Sigmoid colon (tissue), 7 donors: ENCODE results near the gene IFT74. TPM values are rescaled to one million over a fixed set of nuclear protein-coding genes. Genes with fewer than 3 reads are reported as not detected.

ENCODE experiments used
- DNase-seq: peaks from one replicate; pipeline ENCODE4 v3.0.0-alpha.2; 2019
- H3K27ac ChIP-seq, 4 donors: fragments of 200-600 bp; sonication (generic); one replicate each; pipeline ENCODE4 v1.5.1; 2016 to 2019; ENCODE audit warnings: mild to moderate bottlenecking in 1 of 4
- H3K27me3 ChIP-seq, 3 donors: fragments of 200-600 bp; sonication (generic); one replicate each; pipeline ENCODE4 v1.5.1; 2019; ENCODE audit warnings: mild to moderate bottlenecking in 1 of 3
- H3K36me3 ChIP-seq, 4 donors: fragments of 200-600 bp; sonication (generic); one replicate each; pipeline ENCODE4 v1.5.1; 2016 to 2019
- H3K4me1 ChIP-seq, 4 donors: fragments of 200-600 bp; sonication (generic); one replicate each; pipeline ENCODE4 v1.5.1; 2017 to 2019
- H3K4me3 ChIP-seq, 4 donors: fragments of 200-600 bp; sonication (generic); one replicate each; pipeline ENCODE4 v1.5.1; 2017 to 2019; ENCODE audit warnings: mild to moderate bottlenecking in 2 of 4, moderate library complexity in 1 of 4
- H3K9me3 ChIP-seq, 4 donors: fragments of 200-600 bp in 3 of 4; sonication (generic) in 3 of 4; one replicate each; pipeline versions ENCODE4 v1.5.1 to v1.6.1; 2013 to 2019
- EP300 ChIP-seq, 4 donors: sonication (generic); formaldehyde crosslinking; IDR thresholded peaks; one replicate each; pipeline ENCODE4 v1.6.1; 2017; ENCODE audit warnings: antibody characterized with exemption in 4 of 4
- POLR2A ChIP-seq, 2 donors: fragments of 450-650 bp; IDR thresholded peaks; one replicate each; pipeline ENCODE4 v1.6.1; 2016; ENCODE audit warnings: antibody characterized with exemption in 2 of 2, mild to moderate bottlenecking in 2 of 2, moderate library complexity in 2 of 2
- POLR2AphosphoS5 ChIP-seq, 4 donors: sonication (generic); formaldehyde crosslinking; IDR thresholded peaks; one replicate each; pipeline ENCODE4 v1.6.1; 2017; ENCODE audit warnings: antibody characterized with exemption in 4 of 4
- WGBS, 2 donors: extraction: QIAGEN DNeasy Blood & Tissue Kit; methylation state at CpG; one replicate each; pipeline ENCODE4 v1.1.7; 2013; 5-methylcytosine and 5-hydroxymethylcytosine counted together
- intact Hi-C: fragments of 100-400 bp; cut with DNase I; formaldehyde crosslinking; loops from one replicate; pipeline ENCODE4 v1.15.1; 2023
- polyA plus RNA-seq, 3 donors: library from polyadenylated mRNA; stranded (reverse); fragments of 200-250 nt; gene quantifications; one replicate each; pipeline ENCODE4 v1.2.3, GENCODE V29; 2013
- total RNA-seq, 4 donors: library from RNA; depleted of rRNA; stranded (reverse); fragments of >200 nt; gene quantifications; one replicate each; pipeline ENCODE4 v1.1.0, GENCODE V29; 2016
- TF ChIP-seq, protein P1 (sequence below), 4 experiments: fragments of 450-650 bp in 3 of 4; fragments of 200-600 bp in 1 of 4; IDR thresholded peaks; one replicate each; pipeline ENCODE4 v1.5.1; 2016 to 2019; ENCODE audit warnings: antibody characterized with exemption in 4 of 4, mild to moderate bottlenecking in 3 of 4, moderate library complexity in 2 of 4
- donor health status: healthy with polysubstance abuse.
- donor health status: Bipolar disorder and iron deficiency.
- donor health status: healthy.

IFT74 gene
- total and polyA plus RNA-seq, 7 donors: 9.6 to 22.5 (median 14.5) TPM

DNA sequence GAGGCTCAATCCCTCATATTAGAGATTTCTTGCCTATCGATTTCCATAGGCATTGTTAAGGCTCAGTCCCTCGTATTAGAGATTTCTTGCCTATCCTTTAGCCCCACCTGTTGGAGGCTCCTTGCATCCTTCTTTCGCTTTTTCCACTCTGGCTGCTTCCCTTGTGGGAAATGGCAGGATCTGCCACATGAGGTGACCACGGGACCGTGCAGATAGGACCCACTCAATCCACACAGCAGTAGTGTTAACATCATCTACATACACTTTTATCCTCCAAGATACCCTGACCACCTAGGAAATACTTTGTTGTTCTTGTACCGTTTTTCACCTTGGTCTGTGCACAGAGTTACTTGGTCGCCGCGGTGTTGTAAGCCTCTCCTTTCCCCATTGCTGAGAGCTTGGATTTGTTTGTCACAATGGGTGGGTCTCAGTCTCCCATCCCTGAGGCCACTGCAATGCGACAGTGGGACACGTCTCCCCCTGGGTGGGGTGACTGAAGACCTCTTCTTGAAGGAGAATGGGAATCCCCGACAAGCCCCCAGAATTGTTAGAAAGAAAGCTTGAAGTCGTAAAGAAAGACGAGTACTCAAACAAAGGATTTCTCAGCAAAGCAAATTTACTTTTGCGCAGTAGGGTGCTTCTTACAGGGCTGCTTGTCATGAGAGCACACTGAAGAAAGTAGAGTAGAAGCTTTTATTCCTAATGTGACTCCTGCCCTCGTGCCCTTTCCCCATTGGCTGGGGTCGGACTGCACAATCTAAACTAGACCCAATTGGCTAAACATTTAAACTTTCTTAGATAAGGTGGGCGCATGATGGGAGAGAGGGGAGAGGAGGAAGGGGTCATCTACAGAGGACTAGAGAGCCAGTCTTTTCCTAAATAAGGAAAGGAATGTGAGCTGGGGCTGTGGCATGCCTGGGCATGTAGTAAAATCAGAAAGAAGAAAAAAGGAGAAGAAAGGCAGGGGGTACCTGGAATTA lies 19.8 kb downstream of the IFT74 start:
- Histone ChIP-seq H3K9me3 (no peaks in the 10 kb centered on the region), H3K27me3 (no peaks in the 10 kb centered on the region), H3K4me1 (peaks cover 0 to 7% (median 5%) of the 10 kb centered on the region in 4 donors), H3K4me3 (no peak overlapping the region), H3K27ac (no peak overlapping the region), H3K36me3 (peaks cover 0 to 20% (median 0%) of the 10 kb centered on the region in 4 donors)
- no peak for DNase-seq
- TF ChIP-seq POLR2A (IDR thresholded peaks at IDR 0.05): no peak
- TF ChIP-seq, protein P1, sequence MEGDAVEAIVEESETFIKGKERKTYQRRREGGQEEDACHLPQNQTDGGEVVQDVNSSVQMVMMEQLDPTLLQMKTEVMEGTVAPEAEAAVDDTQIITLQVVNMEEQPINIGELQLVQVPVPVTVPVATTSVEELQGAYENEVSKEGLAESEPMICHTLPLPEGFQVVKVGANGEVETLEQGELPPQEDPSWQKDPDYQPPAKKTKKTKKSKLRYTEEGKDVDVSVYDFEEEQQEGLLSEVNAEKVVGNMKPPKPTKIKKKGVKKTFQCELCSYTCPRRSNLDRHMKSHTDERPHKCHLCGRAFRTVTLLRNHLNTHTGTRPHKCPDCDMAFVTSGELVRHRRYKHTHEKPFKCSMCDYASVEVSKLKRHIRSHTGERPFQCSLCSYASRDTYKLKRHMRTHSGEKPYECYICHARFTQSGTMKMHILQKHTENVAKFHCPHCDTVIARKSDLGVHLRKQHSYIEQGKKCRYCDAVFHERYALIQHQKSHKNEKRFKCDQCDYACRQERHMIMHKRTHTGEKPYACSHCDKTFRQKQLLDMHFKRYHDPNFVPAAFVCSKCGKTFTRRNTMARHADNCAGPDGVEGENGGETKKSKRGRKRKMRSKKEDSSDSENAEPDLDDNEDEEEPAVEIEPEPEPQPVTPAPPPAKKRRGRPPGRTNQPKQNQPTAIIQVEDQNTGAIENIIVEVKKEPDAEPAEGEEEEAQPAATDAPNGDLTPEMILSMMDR (IDR thresholded peaks at IDR 0.05): peak in 3 of 4 experiments; percentile 21 to 51 (median 50)
- intact Hi-C loops: loop anchor here (2.0 to 5.0 kb wide), 2 partner anchors 84 to 231 kb away; partner anchors contain the start of gene CAAP1
- 76 to 89% methylated on average over 18 of the region's 18 CpGs for WGBS, 2 donors

DNA sequence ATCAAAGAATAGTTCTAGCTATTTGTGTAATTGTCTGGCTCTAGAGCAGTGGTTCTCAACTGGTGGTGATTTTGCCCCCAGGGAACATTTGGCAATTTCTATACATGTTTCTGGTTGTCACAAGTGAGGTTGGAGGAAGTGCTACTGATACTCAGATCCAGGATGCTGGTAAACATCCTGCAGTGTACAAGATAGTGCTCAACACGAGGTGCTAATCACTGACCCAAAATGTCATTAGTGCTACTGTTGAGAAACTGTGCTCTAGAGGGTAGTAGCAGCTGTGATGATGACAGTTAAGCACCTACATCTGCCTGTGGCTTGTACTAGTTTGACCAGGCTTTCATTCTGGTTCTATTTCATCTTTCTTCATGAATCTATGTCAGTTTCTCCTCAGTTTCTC lies 27.1 kb downstream of the IFT74 start:
- TF ChIP-seq EP300 (IDR thresholded peaks at IDR 0.05): no peak
- no peak for TF ChIP-seq POLR2A (IDR thresholded peaks at IDR 0.05)
- TF ChIP-seq POLR2AphosphoS5 (IDR thresholded peaks at IDR 0.05): no peak
- TF ChIP-seq, protein P1 (IDR thresholded peaks at IDR 0.05): no peak
- 41 to 44% methylated on average over 1 of the region's 1 CpG for WGBS, 2 donors
- no peak for DNase-seq
- no peaks in the 10 kb centered on the region for H3K9me3 ChIP-seq
- H3K4me1 ChIP-seq: no peaks in the 10 kb centered on the region
- no peak overlapping the region for H3K4me3 ChIP-seq
- no peaks in the 10 kb centered on the region for H3K27me3 ChIP-seq
- peaks cover 6 to 66% (median 8%) of the 10 kb centered on the region in 4 donors for H3K36me3 ChIP-seq
- intact Hi-C loops: no loop called here
- no peak overlapping the region for H3K27ac ChIP-seq

DNA sequence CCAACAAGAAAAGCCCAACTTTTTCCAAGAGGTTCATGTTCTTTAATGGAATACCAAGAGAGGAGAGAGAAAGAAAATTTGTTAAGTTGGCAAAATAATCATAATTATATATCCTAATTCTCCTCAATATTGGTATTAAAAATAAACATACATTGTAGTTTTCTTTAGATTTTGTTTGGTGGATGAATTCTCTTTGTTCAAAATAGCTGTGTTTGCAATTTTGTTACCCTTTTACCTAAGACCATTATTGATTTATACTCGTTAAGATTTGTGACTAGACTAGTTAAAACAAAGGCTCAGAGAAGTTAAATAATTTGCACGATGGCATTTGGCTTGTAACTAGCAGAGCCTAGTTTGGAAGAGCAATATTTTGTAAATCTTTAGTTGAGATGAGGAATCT lies 39.6 kb downstream of the IFT74 start:
- WGBS, 2 donors: 66 to 81% methylated on average over 2 of the region's 2 CpGs
- H3K4me1 ChIP-seq: no peaks in the 10 kb centered on the region
- H3K27ac ChIP-seq: no peak overlapping the region
- TF ChIP-seq, protein P1 (IDR thresholded peaks at IDR 0.05): no peak
- TF ChIP-seq POLR2AphosphoS5 (IDR thresholded peaks at IDR 0.05) (no peak), EP300 (IDR thresholded peaks at IDR 0.05) (no peak), POLR2A (IDR thresholded peaks at IDR 0.05) (no peak)
- intact Hi-C loops: no loop called here
- H3K4me3 ChIP-seq: no peak overlapping the region
- H3K9me3 ChIP-seq: no peaks in the 10 kb centered on the region
- peaks cover 0 to 27% (median 2%) of the 10 kb centered on the region in 4 donors for H3K36me3 ChIP-seq
- no peaks in the 10 kb centered on the region for H3K27me3 ChIP-seq
- DNase-seq: no peak

DNA sequence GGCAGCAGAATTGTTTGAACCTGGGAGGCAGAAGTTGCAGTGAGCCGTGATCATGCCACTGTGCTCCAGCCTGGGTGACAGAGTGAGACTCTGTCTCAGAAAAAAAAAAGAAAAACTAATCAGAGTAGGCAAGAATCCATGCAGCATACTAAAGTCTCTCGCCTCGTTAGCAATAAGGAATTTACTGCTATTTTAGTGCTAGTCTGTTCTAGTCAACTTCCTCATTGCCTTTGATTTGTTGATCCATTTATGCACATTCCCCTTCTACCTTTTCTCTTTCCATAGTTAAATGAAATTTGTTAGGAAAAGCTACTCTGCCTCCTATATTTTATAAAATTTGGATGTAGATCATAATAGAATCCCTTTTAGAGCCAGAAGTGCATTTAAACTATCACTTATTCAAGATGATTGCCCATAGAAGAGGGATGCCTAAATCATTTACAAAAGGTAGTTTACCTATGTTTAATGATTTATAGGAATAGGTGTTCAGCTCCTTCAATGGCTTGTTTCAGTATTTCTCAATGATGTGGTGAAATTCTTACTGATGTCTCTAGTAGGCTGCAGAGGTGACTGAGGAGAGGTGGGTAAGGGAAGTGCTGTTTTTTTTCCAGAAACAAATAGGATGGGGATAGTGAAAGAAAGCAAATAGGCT lies 47.3 kb downstream of the IFT74 start:
- Histone ChIP-seq H3K4me1 (no peaks in the 10 kb centered on the region), H3K27ac (no peak overlapping the region), H3K9me3 (no peaks in the 10 kb centered on the region), H3K27me3 (no peaks in the 10 kb centered on the region), H3K4me3 (no peak overlapping the region), H3K36me3 (peaks cover 0 to 6% (median 0%) of the 10 kb centered on the region in 4 donors)
- no peak for DNase-seq
- TF ChIP-seq POLR2A (IDR thresholded peaks at IDR 0.05) (no peak), EP300 (IDR thresholded peaks at IDR 0.05) (no peak), POLR2AphosphoS5 (IDR thresholded peaks at IDR 0.05) (no peak)
- TF ChIP-seq, protein P1 (IDR thresholded peaks at IDR 0.05): no peak
- intact Hi-C loops: no loop called here
- 19 to 79% methylated on average over 3 of the region's 3 CpGs for WGBS, 2 donors
